GM18861 (cell line): Measurements from ENCODE around the gene SLTM.
"Not testable (repeated sequence)": the region's sequence is repeated elsewhere in the genome, so short reads cannot be mapped to it uniquely, and the experiment has no call there.

Source experiments
- ATAC-seq: cut with Tn5 transposase; IDR thresholded peaks from one replicate; pipeline ENCODE4 v1.9.1; 2021; ENCODE audit not compliant: unreplicated experiment

SLTM gene

GRCh38 chr15:58877999-58878825 is 55.3 kb downstream of the SLTM start:
- no peak for ATAC-seq

DNA sequence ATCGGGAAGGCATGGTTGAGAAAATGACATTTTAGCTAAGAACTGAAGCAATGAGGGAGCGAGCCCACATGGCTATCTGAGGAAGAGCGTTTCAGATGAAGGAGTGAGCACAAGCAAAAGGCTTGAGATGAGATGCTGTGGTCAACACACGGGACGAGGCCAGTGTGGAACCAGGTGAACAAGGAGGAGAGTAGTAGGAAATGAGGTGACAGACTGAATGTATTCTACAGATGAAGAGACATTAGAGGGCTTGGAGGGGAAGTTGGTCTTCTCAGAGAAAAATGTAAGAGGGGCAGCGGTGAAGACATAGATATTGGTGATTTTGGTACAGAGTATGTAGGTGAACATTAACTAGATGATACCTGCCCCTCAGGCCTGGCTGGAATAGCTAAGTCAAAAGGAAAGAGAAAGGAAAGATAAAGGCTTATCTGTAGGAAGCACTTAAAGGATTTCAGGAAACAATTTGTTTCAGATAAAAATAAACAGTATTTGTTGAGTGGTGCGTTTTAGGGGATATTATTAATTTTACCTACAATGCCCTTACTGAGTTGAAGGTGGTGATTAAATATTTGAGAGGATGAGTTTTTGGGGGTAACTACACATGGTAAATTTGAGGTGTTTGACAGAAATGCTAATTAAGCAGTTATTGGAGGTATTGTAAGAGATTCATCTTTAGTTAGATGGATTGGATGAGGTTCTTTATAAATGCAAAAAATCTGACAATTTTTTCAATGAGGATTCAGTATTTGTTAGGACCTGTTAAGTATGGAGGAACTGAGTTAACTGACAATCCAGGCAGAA is 57.0 kb downstream of the SLTM start:
- ATAC-seq: no peak

DNA sequence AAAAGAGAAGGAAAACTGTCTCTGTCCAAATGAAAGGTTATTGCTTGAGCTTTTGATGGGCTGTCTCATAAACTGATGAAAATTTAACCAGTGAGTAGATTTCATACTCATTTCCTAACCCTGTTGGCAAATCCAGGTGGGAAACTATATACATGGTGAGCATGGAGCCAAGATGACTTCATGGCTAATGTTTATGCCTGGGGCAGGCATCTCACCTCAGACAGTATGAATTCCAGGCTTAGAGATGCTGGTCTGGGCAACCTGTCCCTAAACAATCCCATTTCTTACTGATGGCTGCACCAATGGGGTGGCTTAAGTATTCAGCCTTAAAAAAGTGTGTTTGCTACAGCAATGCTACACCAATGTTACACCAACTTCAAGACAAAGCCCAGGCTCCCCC is 58.1 kb downstream of the SLTM start:
- no peak for ATAC-seq

DNA sequence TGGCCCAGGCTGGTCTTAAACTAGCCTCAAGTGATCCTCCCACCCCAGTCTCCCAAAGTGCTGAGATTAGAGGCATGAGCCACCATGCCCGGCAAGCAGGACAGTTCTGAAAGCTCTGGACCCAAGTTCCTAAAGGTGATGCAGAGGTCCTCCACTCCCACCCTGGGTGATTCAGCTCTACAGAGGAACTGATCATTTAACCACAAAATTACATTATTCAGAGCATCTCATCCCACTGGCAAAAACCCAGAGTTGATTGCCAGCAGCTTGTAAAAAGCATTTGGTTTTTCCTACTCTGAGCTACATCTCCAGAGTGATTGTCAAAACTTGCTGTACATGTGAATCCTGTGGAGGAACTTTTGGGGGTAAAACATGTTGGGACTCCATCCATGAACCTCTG is 60.2 kb downstream of the SLTM start:
- ATAC-seq: no peak

GRCh38 chr15:58870451-58870850 is 63.0 kb downstream of the SLTM start:
- no peak for ATAC-seq

GRCh38 chr15:58867926-58868325 is 65.6 kb downstream of the SLTM start:
- ATAC-seq: no peak

DNA sequence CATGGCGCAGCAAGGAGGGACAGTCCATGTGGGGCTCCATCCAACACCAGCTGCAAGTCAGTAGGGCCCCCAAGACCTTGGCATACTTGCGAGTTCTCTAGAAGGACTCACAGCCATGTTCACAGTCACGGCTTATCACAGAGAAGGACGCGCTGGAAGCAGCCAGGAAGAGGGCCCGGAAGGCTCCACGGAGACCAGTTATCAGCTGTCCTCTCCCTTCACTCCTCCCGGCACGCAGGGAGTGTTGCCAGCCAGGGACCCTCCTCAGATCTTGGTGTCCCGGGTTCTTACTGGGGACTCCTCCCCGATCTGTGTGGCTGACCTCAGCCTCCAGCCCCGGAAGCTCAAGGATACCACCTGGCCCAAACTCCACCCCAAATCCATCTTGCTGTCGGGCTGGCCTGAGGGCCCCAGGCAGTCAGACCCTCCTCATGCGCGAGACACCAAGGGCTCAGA is 68.0 kb downstream of the SLTM start:
- ATAC-seq: no peak

- no peak for ATAC-seq
Measured at GRCh38 chr15:58864602-58865424, 68.7 kb downstream of the SLTM start.

DNA sequence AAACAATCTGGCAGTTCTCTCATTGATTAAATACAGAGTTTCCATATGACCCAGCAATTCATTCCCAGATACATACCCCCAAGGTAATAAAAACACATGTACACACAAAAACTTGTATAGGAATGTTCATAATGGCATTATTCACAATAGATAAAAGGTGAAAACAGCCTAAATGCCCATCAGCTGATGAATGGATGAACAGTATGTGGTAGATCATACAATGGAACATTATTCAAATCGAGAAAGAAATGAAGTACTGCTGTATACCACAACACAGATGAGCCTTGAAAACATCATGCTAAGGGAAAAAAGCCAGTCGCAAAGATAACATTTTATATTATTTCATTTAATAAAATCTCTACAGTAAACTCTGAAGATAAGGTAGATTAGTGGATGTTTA is 71.2 kb downstream of the SLTM start:
- ATAC-seq: no peak

DNA sequence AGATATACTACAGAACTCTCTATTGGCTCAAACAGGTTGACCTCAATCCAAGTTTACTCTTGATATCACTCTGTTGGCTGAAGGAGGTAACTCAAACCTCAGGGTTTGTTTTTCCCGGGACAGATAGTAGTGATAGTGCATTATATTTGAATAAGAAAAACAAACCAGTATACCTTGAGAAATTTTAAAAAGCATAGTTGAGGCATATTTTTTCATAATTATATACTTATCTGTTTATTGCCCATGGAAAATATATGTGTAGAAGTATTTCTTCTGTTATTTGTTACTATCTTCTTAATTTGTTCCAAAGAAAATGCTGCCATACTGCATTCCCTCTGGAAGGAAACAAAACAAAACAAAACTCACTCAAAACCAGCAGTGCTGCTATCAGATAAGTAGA is 76.9 kb downstream of the SLTM start:
- not testable (repeated sequence) for ATAC-seq

DNA sequence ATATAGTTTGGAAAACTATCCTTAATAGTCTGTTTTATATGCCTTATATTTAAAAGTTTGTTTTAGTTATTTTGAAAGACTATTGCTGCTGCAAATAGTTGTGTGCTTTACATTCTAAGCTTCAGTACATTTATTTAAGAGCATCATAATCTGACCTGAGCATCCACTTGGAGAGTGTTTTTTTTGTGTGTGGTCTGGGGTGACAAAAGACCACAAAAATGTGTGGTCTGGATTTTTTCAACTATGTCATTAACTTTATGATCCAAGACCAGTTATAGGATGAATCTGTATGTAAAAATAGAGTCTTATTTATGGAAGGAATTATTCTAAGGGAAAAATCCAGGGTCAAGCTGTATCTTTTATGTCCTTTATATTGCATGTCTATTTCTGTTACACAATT is 77.4 kb downstream of the SLTM start:
- ATAC-seq: no peak

GRCh38 chr15:58854593-58854992 is 78.9 kb downstream of the SLTM start:
- ATAC-seq: no peak

- no peak for ATAC-seq
Measured at GRCh38 chr15:58852347-58852746, 81.1 kb downstream of the SLTM start.

GRCh38 chr15:58851205-58851604 is 82.3 kb downstream of the SLTM start:
- not testable (repeated sequence) for ATAC-seq

GRCh38 chr15:58842713-58843396 is 90.6 kb downstream of the SLTM start:
- ATAC-seq: no peak

- ATAC-seq: no peak
Measured at GRCh38 chr15:58840048-58840447, 93.4 kb downstream of the SLTM start.

DNA sequence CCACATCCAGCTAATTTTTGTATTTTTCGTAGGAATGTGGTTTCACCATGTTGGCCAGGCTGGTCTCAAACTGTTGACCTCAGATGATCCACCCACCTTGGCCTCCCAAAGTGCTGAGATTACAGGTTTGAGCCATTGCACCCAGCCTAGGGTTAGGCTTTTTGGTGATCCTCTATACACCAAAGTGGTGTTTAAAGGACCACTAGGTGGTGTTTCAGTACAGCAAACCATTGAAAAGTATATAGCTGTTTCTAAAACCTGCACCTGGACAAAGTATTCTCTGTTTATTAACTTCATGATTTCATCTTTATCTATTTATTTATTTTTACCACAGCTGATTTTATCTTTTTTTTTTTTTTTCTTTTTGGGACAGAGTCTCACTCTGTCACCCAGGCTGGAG is 94.0 kb downstream of the SLTM start:
- ATAC-seq: no peak

GRCh38 chr15:58833681-58834426 is 99.6 kb downstream of the SLTM start:
- not testable (repeated sequence) for ATAC-seq

- no peak for ATAC-seq
Measured at GRCh38 chr15:58830556-58830955, 102.9 kb downstream of the SLTM start.
